K562 (cell line): ENCODE results near the gene SIGLEC11. TPM values are rescaled to one million over a fixed set of nuclear protein-coding genes. Genes with fewer than 3 reads are reported as not detected.

Experiments used
- CBFA2T2 ChIP-seq: fragments of 450-650 bp; conservative IDR thresholded peaks from 2 replicates; pipeline ENCODE4 v1.6.1; 2017; ENCODE audit warnings: mild to moderate bottlenecking
- E2F3 ChIP-seq: fragments of 250-450 bp; sonication (Bioruptor Pico); IDR thresholded peaks from 2 replicates; pipeline ENCODE4 v1.4.0; 2020; ENCODE audit warnings: mild to moderate bottlenecking
- HDGF ChIP-seq: fragments of 450-650 bp; IDR thresholded peaks from 2 replicates; pipeline ENCODE4 v1.6.1; 2016
- KDM1A ChIP-seq, 2 experiments: fragments of 450-650 bp; IDR thresholded peaks; 2 replicates each; pipeline ENCODE4 v1.6.1; 2016; ENCODE audit warnings: mild to moderate bottlenecking in 2 of 2
- MCM3 ChIP-seq: fragments of 450-650 bp; IDR thresholded peaks from 2 replicates; pipeline ENCODE4 v1.6.1; 2016
- SAFB ChIP-seq: fragments of 200-400 bp; formaldehyde crosslinking; IDR thresholded peaks from 2 replicates; pipeline ENCODE4 v1.6.1; 2017; ENCODE audit warnings: low read depth, low read length, borderline replicate concordance
- SMARCB1 ChIP-seq: IDR thresholded peaks from 2 replicates; pipeline ENCODE4 v1.6.1; 2011; ENCODE audit warnings: improper control_type of control experiment, low read depth; ENCODE audit not compliant: insufficient read length
- U2AF2 ChIP-seq: fragments of 200-400 bp; formaldehyde crosslinking; optimal IDR thresholded peaks from 2 replicates; pipeline ENCODE3; 2017; ENCODE audit warnings: low read depth, mild to moderate bottlenecking, low read length
- XRCC4 ChIP-seq: IDR thresholded peaks from one replicate; pipeline ENCODE4 v1.6.1; 2011; ENCODE audit not compliant: insufficient read depth, insufficient read length; ENCODE audit errors: extremely low read depth
- ZBED1 ChIP-seq: IDR thresholded peaks from 2 replicates; pipeline ENCODE4 v1.6.1; 2014
- ZBTB40 ChIP-seq, 2 experiments: fragments of 450-650 bp in 1 of 2; sonication (generic) in 1 of 2; formaldehyde crosslinking in 1 of 2; IDR thresholded peaks; 2 replicates each; pipeline versions ENCODE4 v1.7.1 to v1.9.0; 2016 to 2022; ENCODE audit warnings: inconsistent platforms in 1 of 2, mild to moderate bottlenecking in 1 of 2, missing genetic modification reagents in 1 of 2
- polyA plus RNA-seq, 8 experiments: library from polyadenylated mRNA; depleted of rRNA in 4 of 8; stranded (reverse) in 5 of 8; unstranded in 3 of 8; fragments of >200 nt; fragmentation: Nextera tagmentation in 2 of 8; fragmentation: Illumina TruSeq in 1 of 8; extraction: Ambion mirVana in 2 of 8; extraction: Trizol in 1 of 8; gene quantifications; 2 replicates each; pipeline versions ENCODE4 v1.2.1 to v1.2.3, GENCODE V29; 2011 to 2014; ENCODE audit warnings: inconsistent platforms in 1 of 8, missing spikeins in 1 of 8
- total RNA-seq, 7 experiments: library from RNA; depleted of rRNA in 6 of 7; stranded (reverse); fragments of >200 nt in 6 of 7; fragmentation: Illumina TruSeq in 2 of 7; extraction: Trizol in 2 of 7; gene quantifications; 2 replicates each; pipeline versions ENCODE4 v1.2.1 to v1.2.3, GENCODE V29; 2011 to 2021; ENCODE audit warnings: low replicate concordance in 1 of 7
- TF ChIP-seq, protein P1 (sequence below): sonication (generic); formaldehyde crosslinking; IDR thresholded peaks from 2 replicates; pipeline ENCODE4 v1.8.0; 2022; ENCODE audit warnings: mild to moderate bottlenecking, missing genetic modification reagents
- TF ChIP-seq, protein P2 (sequence below), 3 experiments: fragments of 200-800 bp in 1 of 3; fragments of 250-450 bp in 1 of 3; fragments of 450-650 bp in 1 of 3; sonication (Bioruptor Pico) in 1 of 3; sonication (Bioruptor generic) in 1 of 3; formaldehyde crosslinking in 1 of 3; IDR thresholded peaks; 2 replicates each; pipeline versions ENCODE4 v1.6.1 to v1.8.0; 2016 to 2022; ENCODE audit warnings: mild to moderate bottlenecking in 2 of 3, missing genetic modification characterization in 2 of 3, missing compliant biosample characterization in 1 of 3, moderate library complexity in 1 of 3

SIGLEC11 gene
- total and polyA plus RNA-seq, 9 of the 15 experiments (the other 6 are each of a cell fraction or from before 2014, with no cell fraction given): not detected

DNA sequence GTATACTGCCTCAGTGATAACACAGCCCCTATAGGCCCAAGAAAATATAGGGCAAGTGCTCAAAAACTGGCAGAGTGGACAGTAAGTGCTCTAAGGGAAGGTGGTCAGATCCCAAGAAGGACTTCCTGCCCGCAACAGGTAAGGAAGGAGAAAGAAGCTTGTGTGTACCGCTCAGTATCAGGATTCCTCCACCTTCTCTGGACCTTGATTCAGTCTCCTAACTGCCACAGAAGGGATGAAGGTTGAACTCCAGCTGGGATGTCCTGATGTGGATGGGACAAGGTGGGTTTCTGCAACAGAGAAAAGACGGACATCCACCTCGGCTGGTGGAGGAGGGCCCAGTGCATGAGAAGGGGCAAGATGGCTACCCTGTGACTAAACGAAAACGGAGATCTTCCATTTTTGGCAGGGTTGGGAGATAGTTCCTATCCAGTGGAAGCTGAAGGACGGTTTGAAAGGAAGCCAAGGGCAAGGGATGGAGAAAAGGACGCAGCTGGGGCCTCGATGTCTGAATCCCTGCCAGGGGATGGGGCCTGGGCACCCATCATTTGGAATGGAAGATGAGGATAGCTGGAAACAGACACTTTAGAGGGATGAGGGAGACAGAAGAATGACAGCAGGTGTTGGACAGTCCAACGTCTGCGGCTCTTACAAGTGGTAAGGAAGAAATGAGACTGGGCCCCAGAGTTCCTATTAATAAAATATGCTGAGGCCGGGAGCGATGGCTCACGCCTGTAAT is 33.3 kb downstream of the SIGLEC11 start (continued):
- TF ChIP-seq ZBTB40 (IDR thresholded peaks at IDR 0.05) (no peak), ZBTB40 (CRISPR knock-in tag; IDR thresholded peaks at IDR 0.05) (no peak), CBFA2T2 (no peak), ZBED1 (no peak), MCM3 (no peak), E2F3 (CRISPR knock-in tag) (no peak), XRCC4 (no peak), SMARCB1 (no peak), KDM1A (IDR thresholded peaks at IDR 0.05) (no peak), SAFB (no peak), U2AF2 (no peak), HDGF (0 out of 2 replicates have a peak, but pooled peaks have one; percentile 34)
- TF ChIP-seq, protein P1, sequence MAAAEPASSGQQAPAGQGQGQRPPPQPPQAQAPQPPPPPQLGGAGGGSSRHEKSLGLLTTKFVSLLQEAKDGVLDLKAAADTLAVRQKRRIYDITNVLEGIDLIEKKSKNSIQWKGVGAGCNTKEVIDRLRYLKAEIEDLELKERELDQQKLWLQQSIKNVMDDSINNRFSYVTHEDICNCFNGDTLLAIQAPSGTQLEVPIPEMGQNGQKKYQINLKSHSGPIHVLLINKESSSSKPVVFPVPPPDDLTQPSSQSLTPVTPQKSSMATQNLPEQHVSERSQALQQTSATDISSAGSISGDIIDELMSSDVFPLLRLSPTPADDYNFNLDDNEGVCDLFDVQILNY (CRISPR knock-in tag): no peak
- TF ChIP-seq, protein P2, sequence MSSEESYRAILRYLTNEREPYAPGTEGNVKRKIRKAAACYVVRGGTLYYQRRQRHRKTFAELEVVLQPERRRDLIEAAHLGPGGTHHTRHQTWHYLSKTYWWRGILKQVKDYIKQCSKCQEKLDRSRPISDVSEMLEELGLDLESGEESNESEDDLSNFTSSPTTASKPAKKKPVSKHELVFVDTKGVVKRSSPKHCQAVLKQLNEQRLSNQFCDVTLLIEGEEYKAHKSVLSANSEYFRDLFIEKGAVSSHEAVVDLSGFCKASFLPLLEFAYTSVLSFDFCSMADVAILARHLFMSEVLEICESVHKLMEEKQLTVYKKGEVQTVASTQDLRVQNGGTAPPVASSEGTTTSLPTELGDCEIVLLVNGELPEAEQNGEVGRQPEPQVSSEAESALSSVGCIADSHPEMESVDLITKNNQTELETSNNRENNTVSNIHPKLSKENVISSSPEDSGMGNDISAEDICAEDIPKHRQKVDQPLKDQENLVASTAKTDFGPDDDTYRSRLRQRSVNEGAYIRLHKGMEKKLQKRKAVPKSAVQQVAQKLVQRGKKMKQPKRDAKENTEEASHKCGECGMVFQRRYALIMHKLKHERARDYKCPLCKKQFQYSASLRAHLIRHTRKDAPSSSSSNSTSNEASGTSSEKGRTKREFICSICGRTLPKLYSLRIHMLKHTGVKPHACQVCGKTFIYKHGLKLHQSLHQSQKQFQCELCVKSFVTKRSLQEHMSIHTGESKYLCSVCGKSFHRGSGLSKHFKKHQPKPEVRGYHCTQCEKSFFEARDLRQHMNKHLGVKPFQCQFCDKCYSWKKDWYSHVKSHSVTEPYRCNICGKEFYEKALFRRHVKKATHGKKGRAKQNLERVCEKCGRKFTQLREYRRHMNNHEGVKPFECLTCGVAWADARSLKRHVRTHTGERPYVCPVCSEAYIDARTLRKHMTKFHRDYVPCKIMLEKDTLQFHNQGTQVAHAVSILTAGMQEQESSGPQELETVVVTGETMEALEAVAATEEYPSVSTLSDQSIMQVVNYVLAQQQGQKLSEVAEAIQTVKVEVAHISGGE (CRISPR knock-in tag; IDR thresholded peaks at IDR 0.05): no peak
